Stimulated activated CD4-positive, alpha-beta T cell treated with anti-CD3 and anti-CD28 coated beads, Interleukin-2, amount 100 ng/mL, for 48 hours (primary cell): ENCODE results near the gene ADARB2.

ENCODE experiments used
- DNase-seq, 2 donors: peaks; one replicate each; pipeline ENCODE4 v3.0.0-alpha.2; 2020

The ADARB2 gene

GRCh38 chr10:1190791-1191490 lies 546.4 kb downstream of the ADARB2 start:
- no peak for DNase-seq

GRCh38 chr10:1190052-1190395 lies 547.3 kb downstream of the ADARB2 start:
- DNase-seq, result no peak

GRCh38 chr10:1189166-1190051 lies 547.9 kb downstream of the ADARB2 start:
- DNase-seq, result no peak

DNA sequence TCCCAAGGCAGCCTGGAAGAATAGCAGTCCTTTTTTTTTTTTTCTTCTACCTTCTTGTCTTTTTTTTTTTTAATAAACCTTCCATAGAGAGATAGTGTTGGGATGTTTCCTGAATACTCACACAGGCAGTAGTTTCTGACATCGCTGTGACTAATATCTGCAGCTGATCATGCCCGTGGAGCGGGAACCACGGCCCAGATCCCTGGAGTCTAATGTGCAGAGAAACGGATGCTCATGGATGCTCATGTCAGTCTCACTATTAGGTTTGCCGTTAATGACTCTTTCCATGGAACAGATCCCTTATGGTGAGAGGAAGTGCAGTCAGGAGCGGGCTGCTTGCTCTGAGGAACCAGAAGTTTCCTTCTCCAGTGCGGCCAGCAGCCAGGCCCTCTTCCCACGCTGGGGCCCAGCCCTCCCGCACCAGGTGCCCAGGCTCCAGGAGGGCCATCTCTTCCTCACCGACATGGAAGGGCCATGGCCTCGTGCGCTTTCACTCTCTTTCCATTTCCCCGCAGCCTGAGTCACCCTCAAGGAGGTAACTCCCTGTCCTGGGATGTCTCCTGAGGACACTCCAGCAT lies 548.7 kb downstream of the ADARB2 start:
- no peak for DNase-seq

DNA sequence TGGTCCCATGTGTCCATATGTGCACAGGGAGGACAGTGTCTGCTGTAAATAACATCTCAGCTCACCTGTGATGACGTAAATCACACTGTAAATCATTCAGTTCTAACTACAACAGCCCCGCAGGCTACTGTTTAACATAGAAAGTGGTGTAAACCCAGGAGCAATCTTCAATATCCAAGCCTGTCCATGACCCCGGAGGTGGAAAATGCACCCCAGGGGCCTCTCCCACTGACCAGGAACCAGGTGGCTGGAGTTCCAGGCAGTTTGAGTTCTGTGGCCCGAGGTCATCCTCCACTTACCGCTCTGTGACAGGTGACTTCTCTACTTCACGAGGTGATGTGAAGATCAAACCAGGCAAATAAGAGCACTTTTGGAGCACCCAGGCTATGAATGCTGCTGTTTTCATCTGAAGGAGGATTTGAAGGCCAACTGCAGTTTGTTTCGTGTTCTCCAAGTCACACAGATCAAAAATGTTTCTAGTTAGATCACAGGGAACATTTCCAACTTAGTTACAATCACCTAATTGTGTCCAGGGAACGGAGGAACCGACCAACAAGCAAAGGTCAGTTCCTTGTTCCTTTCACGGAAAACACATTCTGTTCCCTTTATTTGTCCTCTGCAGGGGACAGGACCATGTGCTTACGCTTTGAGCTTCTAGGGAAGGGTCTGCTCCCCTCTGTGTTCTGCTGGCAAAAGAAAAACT lies 549.3 kb downstream of the ADARB2 start:
- DNase-seq, result no peak

DNA sequence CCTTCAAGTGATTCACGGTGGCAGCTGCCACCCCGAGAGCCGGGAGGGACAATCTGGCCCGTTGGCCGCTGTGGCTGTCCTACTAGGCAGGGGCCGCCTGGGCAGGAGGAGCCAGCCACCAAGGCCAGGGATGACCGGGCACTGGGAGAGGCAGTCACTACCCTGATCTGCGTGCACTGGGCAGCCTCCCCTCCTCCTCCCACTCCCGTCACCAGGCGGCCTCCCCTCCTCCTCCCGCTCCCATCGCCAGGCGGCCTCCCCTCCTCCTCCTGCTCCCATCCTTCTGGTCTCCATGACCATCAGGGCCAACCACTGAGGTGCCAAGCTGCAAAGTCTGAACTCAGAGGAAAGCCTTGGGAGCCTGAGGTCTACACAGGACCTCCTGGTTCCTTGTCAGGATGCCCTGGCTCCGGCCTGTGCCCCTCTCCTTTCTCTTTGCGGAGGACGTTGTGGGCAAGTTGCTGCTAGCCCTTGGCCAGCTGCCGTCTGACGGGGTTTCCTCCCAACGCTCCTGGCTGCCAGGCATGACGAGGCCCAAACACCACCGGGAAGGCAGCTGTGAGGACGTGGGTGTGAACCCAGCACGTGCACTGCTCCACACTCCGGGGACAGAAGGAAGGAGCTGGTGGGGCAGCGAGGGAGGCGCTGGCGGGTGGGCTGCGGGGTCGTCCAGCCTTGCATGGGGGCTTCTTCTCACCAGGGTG lies 550.0 kb downstream of the ADARB2 start:
- no peak for DNase-seq

DNA sequence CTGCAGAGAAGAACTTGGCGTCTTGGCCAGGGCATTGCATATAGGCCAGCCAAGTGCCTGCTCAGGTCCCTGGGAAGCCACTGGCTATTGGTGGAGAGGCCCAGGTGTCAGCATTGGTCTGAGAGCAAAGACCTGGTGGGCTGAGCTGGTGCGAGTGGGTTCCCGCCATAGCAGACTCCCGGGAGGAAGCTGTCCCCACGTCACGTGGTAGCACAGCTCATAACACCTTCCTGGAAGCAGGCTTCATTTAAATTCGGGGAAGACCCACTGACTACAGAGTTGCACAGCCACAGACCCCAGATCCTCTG lies 550.7 kb downstream of the ADARB2 start:
- DNase-seq, result no peak

GRCh38 chr10:1185911-1186682 lies 551.2 kb downstream of the ADARB2 start:
- no peak for DNase-seq

- no peak for DNase-seq
Measured at GRCh38 chr10:1184541-1185430, 552.5 kb downstream of the ADARB2 start.

DNA sequence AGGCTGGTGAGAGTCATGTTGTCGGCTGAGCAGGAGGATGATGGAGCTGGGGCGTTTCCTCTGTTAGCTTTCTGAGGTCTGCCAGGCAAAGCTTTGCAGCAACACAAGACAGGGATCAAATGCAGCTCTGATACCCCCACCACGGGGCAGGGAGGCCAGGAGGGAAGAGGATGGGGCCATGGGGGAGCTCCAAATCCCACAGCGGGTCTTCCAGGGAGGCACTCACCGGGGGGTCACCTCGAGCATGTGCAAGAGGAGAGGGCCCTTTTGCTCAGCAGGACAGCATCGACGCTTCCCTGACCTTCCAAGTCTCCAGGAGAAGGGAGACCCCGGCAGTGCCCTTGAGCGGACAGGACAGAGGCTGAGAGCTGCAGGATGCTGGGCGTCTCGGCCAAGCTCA lies 553.6 kb downstream of the ADARB2 start:
- DNase-seq, result no peak

DNA sequence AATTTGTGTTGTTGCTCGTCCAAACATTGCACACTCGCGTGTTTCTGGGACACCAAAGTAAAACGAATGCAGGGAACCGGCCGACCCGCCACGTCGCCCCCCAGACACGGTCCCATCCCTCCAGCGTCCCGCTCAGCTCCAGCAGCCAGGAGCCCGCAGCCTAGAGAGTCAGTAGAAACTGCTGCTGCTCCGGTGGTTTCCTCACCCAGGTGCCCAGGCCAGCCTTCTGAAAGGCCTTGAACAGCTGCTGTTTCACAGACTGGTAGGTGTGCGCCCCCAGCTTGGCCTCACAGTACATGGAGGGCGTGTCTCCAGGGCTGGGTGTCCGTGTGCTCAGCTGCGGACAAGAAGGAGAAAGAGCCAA lies 554.3 kb downstream of the ADARB2 start:
- DNase-seq, result no peak

DNA sequence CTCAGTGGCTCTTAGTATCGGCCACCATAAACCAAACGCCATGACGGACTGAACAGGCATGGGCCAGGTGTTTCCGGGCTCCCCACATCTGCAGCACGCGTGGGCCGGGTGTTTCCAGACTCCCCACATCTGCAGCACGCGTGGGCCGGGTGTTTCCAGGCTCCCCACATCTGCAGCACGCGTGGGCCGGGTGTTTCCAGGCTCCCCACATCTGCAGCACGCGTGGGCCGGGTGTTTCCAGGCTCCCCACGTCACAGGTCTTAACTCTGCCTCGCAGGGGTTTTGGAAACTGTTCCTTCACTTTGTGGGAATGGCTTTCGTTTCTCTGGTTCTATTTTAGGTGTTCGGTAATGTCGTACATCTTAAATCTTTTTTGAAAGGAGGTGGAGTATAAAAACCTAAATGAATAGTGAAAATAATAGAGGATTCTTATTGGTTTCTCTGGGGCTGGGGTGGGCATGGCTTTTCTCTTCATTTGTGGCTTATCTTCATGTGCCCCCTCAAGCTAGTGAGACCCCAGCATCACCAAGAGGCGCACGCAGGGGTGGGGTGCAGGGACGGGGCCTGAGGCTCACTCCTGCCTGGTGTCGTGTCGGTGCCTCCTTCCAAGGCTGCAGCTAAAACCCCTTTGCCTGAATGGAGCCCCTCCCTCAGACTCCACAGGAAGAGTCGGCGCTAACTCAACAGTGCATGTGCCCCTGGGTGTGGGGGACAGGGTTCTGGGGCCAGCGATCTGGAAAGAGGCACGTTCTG lies 554.9 kb downstream of the ADARB2 start:
- no peak for DNase-seq

DNA sequence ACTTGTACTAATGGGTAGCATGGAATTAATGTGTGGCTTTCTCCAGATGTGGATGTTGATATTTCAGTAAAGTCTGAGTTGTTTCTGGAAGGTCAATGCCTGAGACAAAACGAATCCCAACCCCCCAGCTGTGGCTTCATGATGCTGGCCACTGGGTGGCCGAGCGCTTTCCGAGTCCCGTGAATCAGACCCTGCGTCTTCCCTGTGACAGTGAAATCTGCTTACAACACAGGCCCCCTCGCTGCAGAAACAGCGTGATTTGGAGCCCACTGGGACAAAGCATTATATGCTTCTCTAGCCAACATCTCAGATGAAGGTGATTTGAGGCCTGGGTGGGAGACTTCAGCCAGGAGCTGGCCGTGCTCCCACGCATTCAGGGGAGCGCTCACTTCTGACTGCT lies 556.5 kb downstream of the ADARB2 start:
- no peak for DNase-seq

- no peak for DNase-seq
Measured at GRCh38 chr10:1180071-1180730, 557.1 kb downstream of the ADARB2 start.

DNA sequence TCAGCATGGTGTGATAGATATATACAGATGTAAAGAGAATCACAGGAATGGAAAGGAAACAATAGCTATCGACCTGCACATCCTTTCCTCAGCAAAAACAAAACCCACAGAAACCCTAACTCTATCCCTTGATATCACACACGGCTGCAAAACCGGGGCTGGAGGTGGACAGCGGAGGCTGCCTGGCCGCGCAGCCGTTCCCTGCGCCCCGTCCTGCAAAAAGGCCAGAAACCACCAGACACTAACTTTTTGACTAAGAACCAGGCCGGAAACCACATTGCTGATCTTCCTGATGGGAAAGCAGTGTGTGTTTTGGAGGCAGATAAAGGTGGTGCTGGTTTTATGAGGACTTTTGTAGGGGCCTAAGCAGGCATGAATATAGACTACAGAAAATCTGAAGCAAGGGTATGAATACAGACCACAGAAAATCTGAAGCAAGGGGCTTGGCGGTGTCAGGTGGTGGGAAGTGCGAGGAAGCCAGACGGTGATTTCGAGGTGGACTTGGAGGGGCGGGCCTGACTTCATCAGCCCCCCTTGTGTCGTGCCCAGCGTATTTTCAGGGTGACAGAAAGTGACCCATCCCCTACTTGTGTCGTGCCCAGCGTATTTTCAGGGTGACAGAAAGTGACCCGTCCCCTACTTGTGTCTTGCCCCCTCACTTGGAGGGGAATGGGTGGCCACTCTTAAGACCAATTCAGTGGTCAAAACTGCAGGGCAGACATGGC lies 557.8 kb downstream of the ADARB2 start:
- DNase-seq, result no peak

- DNase-seq, result no peak
Measured at GRCh38 chr10:1178506-1178905, 558.8 kb downstream of the ADARB2 start.

DNA sequence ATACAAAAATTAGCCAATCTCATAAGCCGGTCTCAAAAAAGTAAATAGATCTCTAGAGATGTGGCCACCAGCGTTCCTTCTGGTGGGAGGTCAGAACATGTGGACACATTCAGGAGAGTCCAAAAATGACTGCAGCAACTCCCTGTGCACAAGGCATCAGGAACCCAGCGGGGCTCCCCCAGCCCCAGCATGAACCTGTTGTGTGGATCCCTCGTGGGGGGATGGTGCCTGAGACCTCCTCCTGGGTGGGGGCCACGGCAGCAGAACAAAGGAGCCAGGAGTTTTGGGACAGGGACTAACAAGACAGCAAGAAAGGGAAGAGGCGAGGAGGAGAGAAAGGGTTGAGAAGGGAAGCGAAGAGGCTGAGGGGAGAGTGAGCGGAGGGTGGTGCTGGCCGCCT lies 559.4 kb downstream of the ADARB2 start:
- DNase-seq, result no peak

- DNase-seq, result no peak
Measured at GRCh38 chr10:1175956-1176565, 561.3 kb downstream of the ADARB2 start.

DNA sequence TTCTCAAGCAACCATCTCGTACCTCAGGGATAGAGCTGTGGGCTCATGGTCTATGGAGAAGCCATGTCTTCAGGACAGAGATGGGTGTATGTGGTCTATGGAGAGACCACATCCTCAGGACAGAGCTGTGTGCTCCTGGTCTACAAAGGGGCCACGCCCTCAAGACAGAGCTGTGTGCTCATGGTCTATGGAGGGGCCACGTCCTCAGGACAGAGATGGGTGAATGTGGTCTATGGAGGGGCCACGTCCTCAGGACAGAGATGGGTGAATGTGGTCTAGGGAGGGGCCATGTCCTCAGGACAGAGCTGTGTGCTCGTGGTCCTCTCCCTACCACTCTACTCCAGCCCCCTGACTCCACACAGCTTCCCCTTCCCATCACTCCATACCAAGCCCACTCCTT lies 563.3 kb downstream of the ADARB2 start:
- DNase-seq, result no peak
